ENCODE data around the gene PTDSS2. TPM values are rescaled to one million over a fixed set of nuclear protein-coding genes. Genes with fewer than 3 reads are reported as not detected.

PTDSS2 gene
- total and polyA plus RNA-seq, 10 of the 15 experiments (the other 5 are each of a cell fraction or from before 2014, with no cell fraction given), result 0.39 to 21.1 (median 10.8) TPM

- ATAC-seq (no peak), FAIRE-seq (no peak), DNase-seq (ENCODE audit: low read depth, low spot score) (no peak)
- Histone ChIP-seq H3K79me2 (ENCODE audit: control insufficient read depth, insufficient read depth, low read length) (no peaks in the 10 kb centered on the region), H3K27ac (ENCODE audit: control insufficient read depth, insufficient read depth) (no peak overlapping the region), H3K4me1 (ENCODE audit: control insufficient read depth, insufficient read depth, low read length) (no peaks in the 10 kb centered on the region), H3K9ac (ENCODE audit: control insufficient read depth, insufficient read depth, low read length) (no peak overlapping the region), H3K4me3 (no peak overlapping the region), H3K36me3 (ENCODE audit: control insufficient read depth in 2 of 2, insufficient read depth in 2 of 2, low read length in 1 of 2) (no peaks in the 10 kb centered on the region), H3K4me2 (ENCODE audit: control insufficient read depth, insufficient read depth) (no peak overlapping the region), H3K27me3 (replicated peaks in 1 of 2; ENCODE audit: control insufficient read depth in 2 of 2, insufficient read depth in 2 of 2, low read length in 1 of 2) (no peaks in the 10 kb centered on the region), H2AFZ (ENCODE audit: control insufficient read depth, low read depth, low read length) (no peak overlapping the region), H4K20me1 (ENCODE audit: control insufficient read depth, insufficient read depth) (no peaks in the 10 kb centered on the region), H3K9me3 (replicated peaks; ENCODE audit: control insufficient read depth, insufficient read depth, low read length) (no peaks in the 10 kb centered on the region)
- ChIA-PET POLR2A (no interaction called here), SMC1A (ENCODE audit: uncharacterized antibody, unreplicated experiment) (no interaction called here), RAD21 (ENCODE audit: unreplicated experiment) (no interaction called here), CTCF (interaction anchor here (0.6 kb wide), 1 partner anchor 92 kb away, joined by 4 read pairs; no protein-coding TSS in a partner anchor)
- no TSS peak for BruUV-seq (replicated peaks)
- 53% methylated on average over 8 of the region's 8 CpGs for WGBS (ENCODE audit: insufficient coverage, insufficient replicate concordance, low lambda C conversion rate, missing lambda C conversion rate)
- in situ Hi-C loops (cut with MboI), result no loop called here
- intact Hi-C loops (cut with micrococcal nuclease; ENCODE audit: unreplicated experiment), result no loop called here
- no peak for TF ChIP-seq E2F8 (IDR thresholded peaks at IDR 0.05; ENCODE audit: low read depth, partially characterized antibody)
- TF ChIP-seq TCF7 (IDR thresholded peaks at IDR 0.05; ENCODE audit: borderline replicate concordance), result no peak
- TF ChIP-seq NR2C1 (IDR thresholded peaks at IDR 0.05), result no peak
- TF ChIP-seq IRF3 (IDR thresholded peaks at IDR 0.05), result no peak
- TF ChIP-seq CHD2 (IDR thresholded peaks at IDR 0.05; ENCODE audit: borderline replicate concordance, low read depth, low read length), result no peak
- TF ChIP-seq RBBP5 (conservative IDR thresholded peaks at IDR 0.05), result no peak
- no peak for TF ChIP-seq ZSCAN29 (IDR thresholded peaks at IDR 0.05)
- TF ChIP-seq ZZZ3 (IDR thresholded peaks at IDR 0.05; ENCODE audit: control insufficient read depth, insufficient read length, low read depth), result no peak
- TF ChIP-seq ETV6 (conservative IDR thresholded peaks at IDR 0.05 in 1 of 2, IDR thresholded peaks at IDR 0.05 in 1 of 2; ENCODE audit: borderline replicate concordance in 1 of 2, low read depth in 1 of 2), result no peak
Measured at GRCh38 chr11:426851-427250, 23.2 kb upstream of the PTDSS2 start.

All from GM12878 (cell line).